ENCODE data around the gene CPNE5.

DNA sequence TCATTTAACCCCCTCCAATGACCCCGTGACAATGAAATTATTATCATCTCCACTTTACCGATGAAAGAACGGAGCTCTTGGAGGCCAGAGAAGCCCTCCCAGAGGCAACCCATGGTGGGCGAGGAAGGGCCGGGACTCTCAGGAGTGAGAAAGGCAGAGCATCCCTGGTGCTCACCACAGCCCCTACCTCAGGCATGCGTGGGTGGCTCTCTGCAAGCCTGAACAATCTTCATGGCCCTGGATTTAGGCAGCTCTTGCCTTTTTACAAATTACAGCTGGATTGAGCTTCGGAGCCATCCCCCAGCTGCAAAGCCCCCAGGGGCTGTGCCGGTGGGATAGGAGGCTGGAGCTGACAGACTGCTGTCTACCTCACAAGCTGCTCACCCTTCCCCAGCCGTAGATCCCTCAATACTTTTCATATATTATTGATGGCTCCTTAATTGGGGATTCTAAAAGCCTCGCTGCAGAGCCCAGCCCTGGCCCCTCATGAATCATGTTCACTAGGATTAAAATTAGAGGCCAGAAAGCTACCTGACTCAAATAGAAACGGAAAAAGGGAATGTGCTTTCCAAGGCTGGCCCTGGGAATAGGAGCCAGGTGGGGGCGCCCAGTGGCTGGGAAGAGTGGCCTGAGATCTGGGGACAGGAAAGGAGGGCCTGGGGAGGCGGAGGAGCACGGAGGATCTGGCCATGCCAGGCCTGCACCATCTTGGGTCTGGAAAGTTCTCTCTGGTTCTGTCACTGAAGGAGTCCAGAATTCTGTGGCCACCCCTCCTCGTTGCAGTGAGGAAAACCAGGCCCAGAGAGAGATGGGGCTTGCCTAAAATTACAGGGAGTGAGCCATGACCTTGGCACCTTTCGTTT is 29.1 kb downstream of the CPNE5 start:
- TF ChIP-seq FOXA1 (IDR thresholded peaks at IDR 0.05), result no peak
- no peak for TF ChIP-seq BHLHE40 (IDR thresholded peaks at IDR 0.05; ENCODE audit: borderline replicate concordance)
- TF ChIP-seq, protein P1, sequence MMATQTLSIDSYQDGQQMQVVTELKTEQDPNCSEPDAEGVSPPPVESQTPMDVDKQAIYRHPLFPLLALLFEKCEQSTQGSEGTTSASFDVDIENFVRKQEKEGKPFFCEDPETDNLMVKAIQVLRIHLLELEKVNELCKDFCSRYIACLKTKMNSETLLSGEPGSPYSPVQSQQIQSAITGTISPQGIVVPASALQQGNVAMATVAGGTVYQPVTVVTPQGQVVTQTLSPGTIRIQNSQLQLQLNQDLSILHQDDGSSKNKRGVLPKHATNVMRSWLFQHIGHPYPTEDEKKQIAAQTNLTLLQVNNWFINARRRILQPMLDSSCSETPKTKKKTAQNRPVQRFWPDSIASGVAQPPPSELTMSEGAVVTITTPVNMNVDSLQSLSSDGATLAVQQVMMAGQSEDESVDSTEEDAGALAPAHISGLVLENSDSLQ (IDR thresholded peaks at IDR 0.05), result no peak
- TF ChIP-seq SP1 (IDR thresholded peaks at IDR 0.05), result no peak
- no peak for TF ChIP-seq SUZ12 (IDR thresholded peaks at IDR 0.05)
- no peak for TF ChIP-seq ARNT (IDR thresholded peaks at IDR 0.05)
